Activated CD8-positive, alpha-beta memory T cell treated with anti-CD3 and anti-CD28 coated beads, Interleukin-2, amount 10 ng/mL, durations not matched to agents 7 days and 5 days (primary cell): ENCODE measurements around the gene LRRN4. TPM values are rescaled to one million over a fixed set of nuclear protein-coding genes. Genes with fewer than 3 reads are reported as not detected.

Experiments used
- ATAC-seq: fragments of 150-1000 bp; cut with Tn5 transposase; one replicate; pipeline ENCODE4 v1.10.0; 2021; ENCODE audit warnings: moderate library complexity
- CTCF ChIA-PET: fragments of 350-600 bp; sonication (Branson Sonifier 250); formaldehyde crosslinking; loops from one replicate; lab custom pipeline; 2021; ENCODE audit warnings: antibody characterized with exemption; lab: Charles Lee
- DNase-seq: peaks from one replicate; pipeline ENCODE4 v3.0.0-alpha.2; 2020
- H3K27ac Mint-ChIP-seq: one replicate; pipeline ENCODE4 v1.8.0; 2021; ENCODE audit warnings: mild to moderate bottlenecking, mixed read lengths
- H3K27me3 Mint-ChIP-seq: one replicate; pipeline ENCODE4 v1.8.0; 2021; ENCODE audit warnings: mixed read lengths
- H3K36me3 Mint-ChIP-seq: one replicate; pipeline ENCODE4 v1.8.0; 2021; ENCODE audit warnings: mild to moderate bottlenecking, mixed read lengths
- H3K4me1 Mint-ChIP-seq: one replicate; pipeline ENCODE4 v1.8.0; 2021; ENCODE audit warnings: mixed read lengths
- H3K4me3 Mint-ChIP-seq: one replicate; pipeline ENCODE4 v1.8.0; 2021; ENCODE audit warnings: mild to moderate bottlenecking, moderate library complexity, mixed read lengths
- H3K9me3 Mint-ChIP-seq: one replicate; pipeline ENCODE4 v1.8.0; 2022; ENCODE audit warnings: low read depth, mixed read lengths
- total RNA-seq, 2 experiments: library from RNA; stranded (reverse); gene quantifications; one replicate each; pipeline ENCODE4 v1.2.3, GENCODE V29; 2021

LRRN4 gene
- not detected for total RNA-seq

- no peak within 1 kb of the TSS for H3K4me3 Mint-ChIP-seq
- ATAC-seq: no peak
- CTCF ChIA-PET: no interaction called here
These were observed at the start of gene LRRN4 for GRCh38 chr20:6053776-6054688. Gene LRRN4, minus strand, starts transcription at chr20:6054060. Its CDS starts 1,261 bp downstream, at chr20:6052799.

GRCh38 chr20:6103301-6103700 lies 49.4 kb upstream of the LRRN4 start:
- DNase-seq (no peak), ATAC-seq (no peak)
- Mint-ChIP-seq H3K27me3 (peaks cover 21% of the 10 kb centered on the region), H3K27ac (no peak overlapping the region), H3K4me3 (no peak overlapping the region), H3K4me1 (no peaks in the 10 kb centered on the region), H3K9me3 (no peaks in the 10 kb centered on the region), H3K36me3 (no peaks in the 10 kb centered on the region)
- CTCF ChIA-PET: no interaction called here

More at GRCh38 chr20:6053776-6054688, at the start of gene LRRN4:
- Mint-ChIP-seq H3K27me3 (peaks cover 63% of the 10 kb centered on the region), H3K9me3 (no peaks in the 10 kb centered on the region), H3K4me1 (peaks cover 6% of the 10 kb centered on the region), H3K36me3 (no peaks in the 10 kb centered on the region), H3K27ac (no peak within 1 kb of the TSS)
- DNase-seq: no peak

- H3K27ac Mint-ChIP-seq: no peak overlapping the region
- ATAC-seq (no peak), DNase-seq (no peak)
- CTCF ChIA-PET: no interaction called here
- no peaks in the 10 kb centered on the region for H3K9me3 Mint-ChIP-seq
- H3K36me3 Mint-ChIP-seq: no peaks in the 10 kb centered on the region
- peaks cover 26% of the 10 kb centered on the region for H3K27me3 Mint-ChIP-seq
- H3K4me3 Mint-ChIP-seq: no peak overlapping the region
- no peaks in the 10 kb centered on the region for H3K4me1 Mint-ChIP-seq
These were observed 47.5 kb upstream of the LRRN4 start for GRCh38 chr20:6101346-6101745.

- no peaks in the 10 kb centered on the region for H3K36me3 Mint-ChIP-seq
- CTCF ChIA-PET: interaction anchor here (1.4 kb wide), 1 partner anchor 9 kb away, joined by 3 read pairs; no protein-coding TSS in a partner anchor
- no peaks in the 10 kb centered on the region for H3K9me3 Mint-ChIP-seq
- H3K27ac Mint-ChIP-seq: no peak overlapping the region
- no peaks in the 10 kb centered on the region for H3K4me1 Mint-ChIP-seq
- ATAC-seq (no peak), DNase-seq (no peak)
- H3K27me3 Mint-ChIP-seq: peaks cover 22% of the 10 kb centered on the region
- no peak overlapping the region for H3K4me3 Mint-ChIP-seq
These were observed 46.4 kb upstream of the LRRN4 start for GRCh38 chr20:6100246-6100645.

- no peaks in the 10 kb centered on the region for H3K36me3 Mint-ChIP-seq
- DNase-seq (no peak), ATAC-seq (no peak)
- CTCF ChIA-PET: interaction anchor here (1.4 kb wide), 1 partner anchor 9 kb away, joined by 3 read pairs; no protein-coding TSS in a partner anchor
- H3K9me3 Mint-ChIP-seq: no peaks in the 10 kb centered on the region
- no peak overlapping the region for H3K4me3 Mint-ChIP-seq
- no peak overlapping the region for H3K27ac Mint-ChIP-seq
- no peaks in the 10 kb centered on the region for H3K4me1 Mint-ChIP-seq
- H3K27me3 Mint-ChIP-seq: peaks cover 22% of the 10 kb centered on the region
These were observed 46.0 kb upstream of the LRRN4 start for GRCh38 chr20:6099819-6100218.

- no peaks in the 10 kb centered on the region for H3K4me1 Mint-ChIP-seq
- H3K4me3 Mint-ChIP-seq: no peak overlapping the region
- H3K27me3 Mint-ChIP-seq: peaks cover 23% of the 10 kb centered on the region
- H3K9me3 Mint-ChIP-seq: no peaks in the 10 kb centered on the region
- H3K36me3 Mint-ChIP-seq: no peaks in the 10 kb centered on the region
- no peak for ATAC-seq
- DNase-seq: no peak
- H3K27ac Mint-ChIP-seq: no peak overlapping the region
- CTCF ChIA-PET: no interaction called here
These were observed 41.5 kb upstream of the LRRN4 start for GRCh38 chr20:6095409-6095808.

- Mint-ChIP-seq H3K27me3 (peaks cover 23% of the 10 kb centered on the region), H3K4me3 (no peak overlapping the region), H3K36me3 (no peaks in the 10 kb centered on the region), H3K4me1 (no peaks in the 10 kb centered on the region), H3K27ac (no peak overlapping the region), H3K9me3 (no peaks in the 10 kb centered on the region)
- ATAC-seq (no peak), DNase-seq (no peak)
- CTCF ChIA-PET: no interaction called here
These were observed 40.7 kb upstream of the LRRN4 start for GRCh38 chr20:6094565-6094964.

- CTCF ChIA-PET: no interaction called here
- Mint-ChIP-seq H3K9me3 (no peaks in the 10 kb centered on the region), H3K27me3 (peaks cover 23% of the 10 kb centered on the region), H3K27ac (no peak overlapping the region), H3K4me1 (no peaks in the 10 kb centered on the region), H3K4me3 (no peak overlapping the region), H3K36me3 (no peaks in the 10 kb centered on the region)
- DNase-seq (no peak), ATAC-seq (no peak)
These were observed 40.2 kb upstream of the LRRN4 start for GRCh38 chr20:6094063-6094462.

- CTCF ChIA-PET: no interaction called here
- DNase-seq: no peak
- no peaks in the 10 kb centered on the region for H3K36me3 Mint-ChIP-seq
- no peak overlapping the region for H3K4me3 Mint-ChIP-seq
- no peaks in the 10 kb centered on the region for H3K9me3 Mint-ChIP-seq
- peaks cover 19% of the 10 kb centered on the region for H3K27me3 Mint-ChIP-seq
- no peaks in the 10 kb centered on the region for H3K4me1 Mint-ChIP-seq
- no peak for ATAC-seq
- no peak overlapping the region for H3K27ac Mint-ChIP-seq
These were observed 37.8 kb upstream of the LRRN4 start for GRCh38 chr20:6091661-6092060.

- DNase-seq: no peak
- Mint-ChIP-seq H3K27me3 (peaks cover 16% of the 10 kb centered on the region), H3K36me3 (no peaks in the 10 kb centered on the region), H3K4me3 (no peak overlapping the region), H3K27ac (no peak overlapping the region), H3K9me3 (no peaks in the 10 kb centered on the region), H3K4me1 (no peaks in the 10 kb centered on the region)
- ATAC-seq: no peak
- CTCF ChIA-PET: no interaction called here
These were observed 33.0 kb upstream of the LRRN4 start for GRCh38 chr20:6086868-6087267.

GRCh38 chr20:6083926-6084325 lies 30.1 kb upstream of the LRRN4 start:
- DNase-seq (no peak), ATAC-seq (no peak)
- CTCF ChIA-PET: no interaction called here

GRCh38 chr20:6081236-6081635 lies 27.4 kb upstream of the LRRN4 start:
- H3K27me3 Mint-ChIP-seq: peaks cover 24% of the 10 kb centered on the region
- DNase-seq (no peak), ATAC-seq (no peak)
- H3K4me3 Mint-ChIP-seq: no peak overlapping the region
- H3K27ac Mint-ChIP-seq: no peak overlapping the region
- no peaks in the 10 kb centered on the region for H3K9me3 Mint-ChIP-seq
- CTCF ChIA-PET: interaction anchor here (1.4 kb wide), 1 partner anchor 553 kb away, joined by 4 read pairs; no protein-coding TSS in a partner anchor
- no peaks in the 10 kb centered on the region for H3K4me1 Mint-ChIP-seq
- no peaks in the 10 kb centered on the region for H3K36me3 Mint-ChIP-seq

More at GRCh38 chr20:6083926-6084325, 30.1 kb upstream of the LRRN4 start:
- no peak overlapping the region for H3K27ac Mint-ChIP-seq
- H3K9me3 Mint-ChIP-seq: no peaks in the 10 kb centered on the region
- no peak overlapping the region for H3K4me3 Mint-ChIP-seq
- peaks cover 23% of the 10 kb centered on the region for H3K27me3 Mint-ChIP-seq
- H3K36me3 Mint-ChIP-seq: no peaks in the 10 kb centered on the region
- no peaks in the 10 kb centered on the region for H3K4me1 Mint-ChIP-seq

GRCh38 chr20:6079016-6079415 lies 25.2 kb upstream of the LRRN4 start:
- H3K9me3 Mint-ChIP-seq: no peaks in the 10 kb centered on the region
- no peaks in the 10 kb centered on the region for H3K4me1 Mint-ChIP-seq
- H3K36me3 Mint-ChIP-seq: no peaks in the 10 kb centered on the region
- H3K27ac Mint-ChIP-seq: no peak overlapping the region
- no peak overlapping the region for H3K4me3 Mint-ChIP-seq
- peaks cover 26% of the 10 kb centered on the region for H3K27me3 Mint-ChIP-seq
- ATAC-seq: no peak
- no peak for DNase-seq
- CTCF ChIA-PET: interaction anchor here (1.2 to 2.9 kb wide), 2 partner anchors 291 to 550 kb away, joined by 5 to 33 read pairs; no protein-coding TSS in a partner anchor
